ENCODE results near the gene SLC12A3. TPM values are rescaled to one million over a fixed set of nuclear protein-coding genes. Genes with fewer than 3 reads are reported as not detected.

SLC12A3 gene
- total RNA-seq, 1 donor from 2014 or later = not detected

DNA sequence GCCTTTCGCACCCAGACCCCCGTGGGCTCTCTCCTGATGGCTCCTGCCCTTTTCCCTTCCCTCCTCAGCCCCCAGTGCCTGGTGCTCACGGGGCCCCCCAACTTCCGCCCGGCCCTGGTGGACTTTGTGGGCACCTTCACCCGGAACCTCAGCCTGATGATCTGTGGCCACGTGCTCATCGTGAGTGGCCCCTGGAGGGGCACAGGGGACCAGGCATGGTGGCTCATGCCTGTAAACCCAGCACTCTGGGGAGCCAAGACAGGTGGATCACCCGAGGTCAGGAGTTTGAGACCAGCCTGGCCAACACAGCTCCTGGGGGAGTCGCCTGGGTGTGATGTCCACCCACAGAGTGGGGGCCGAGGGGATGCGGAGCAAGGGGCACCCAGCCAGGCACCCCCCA lies 21.3 kb downstream of the SLC12A3 start:
- no peak for DNase-seq (ENCODE audit: low spot score)

DNA sequence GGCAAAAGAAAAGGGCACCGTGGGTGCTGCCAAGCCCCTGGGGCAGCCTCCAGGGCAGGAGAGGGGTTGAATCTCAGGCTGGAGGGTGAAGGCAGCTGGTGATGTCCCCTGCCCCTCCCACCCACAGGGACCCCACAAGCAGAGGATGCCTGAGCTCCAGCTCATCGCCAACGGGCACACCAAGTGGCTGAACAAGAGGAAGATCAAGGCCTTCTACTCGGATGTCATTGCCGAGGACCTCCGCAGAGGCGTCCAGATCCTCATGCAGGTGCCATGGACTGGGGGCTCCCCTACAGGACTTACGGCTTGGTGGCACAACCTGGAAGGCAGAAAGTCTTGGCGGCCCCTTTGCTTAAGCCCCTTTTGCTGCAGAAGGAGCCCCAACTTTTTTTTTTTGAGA lies 21.8 kb downstream of the SLC12A3 start:
- no peak for DNase-seq (ENCODE audit: low spot score)

DNA sequence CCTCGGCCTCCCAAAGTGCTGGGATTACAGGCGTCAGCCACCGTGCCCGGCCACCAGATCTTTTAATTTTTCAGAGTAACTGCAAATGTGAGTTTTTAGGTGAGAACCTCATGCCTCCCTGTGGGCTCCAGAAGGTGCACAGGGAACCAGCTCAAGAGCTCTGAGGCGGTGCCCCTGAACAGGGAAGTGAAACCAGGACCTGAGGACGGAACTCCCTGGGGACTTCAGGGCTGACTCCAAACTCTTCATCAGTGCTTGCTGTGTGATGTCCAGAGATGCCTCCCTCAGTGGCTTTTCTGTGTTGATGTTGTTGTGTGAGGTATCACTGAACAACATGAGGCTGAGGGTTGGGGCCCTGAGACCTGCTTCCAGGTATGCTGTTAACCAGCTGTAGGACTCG lies 23.8 kb downstream of the SLC12A3 start:
- no peak for DNase-seq (ENCODE audit: low spot score)

DNA sequence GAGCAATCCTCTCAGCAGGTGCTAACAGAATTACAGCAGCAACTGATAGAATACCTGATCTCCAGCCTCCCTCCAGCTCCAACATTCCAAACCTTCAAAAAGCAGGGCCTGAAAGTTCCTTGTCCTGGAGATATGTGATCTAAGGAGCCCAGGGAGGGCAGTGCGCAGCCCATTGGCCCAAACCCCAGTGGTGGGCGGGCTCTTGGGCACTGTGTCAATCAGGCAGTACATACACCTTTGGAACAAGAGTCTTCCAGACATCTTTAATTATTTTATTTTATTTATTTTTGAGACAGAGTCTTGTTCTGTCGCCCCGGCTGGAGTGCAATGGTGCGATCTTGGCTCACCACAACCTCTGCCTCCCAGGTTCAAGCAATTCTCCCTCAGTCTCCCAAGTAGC lies 24.2 kb downstream of the SLC12A3 start:
- no peak for DNase-seq (ENCODE audit: low spot score)

DNA sequence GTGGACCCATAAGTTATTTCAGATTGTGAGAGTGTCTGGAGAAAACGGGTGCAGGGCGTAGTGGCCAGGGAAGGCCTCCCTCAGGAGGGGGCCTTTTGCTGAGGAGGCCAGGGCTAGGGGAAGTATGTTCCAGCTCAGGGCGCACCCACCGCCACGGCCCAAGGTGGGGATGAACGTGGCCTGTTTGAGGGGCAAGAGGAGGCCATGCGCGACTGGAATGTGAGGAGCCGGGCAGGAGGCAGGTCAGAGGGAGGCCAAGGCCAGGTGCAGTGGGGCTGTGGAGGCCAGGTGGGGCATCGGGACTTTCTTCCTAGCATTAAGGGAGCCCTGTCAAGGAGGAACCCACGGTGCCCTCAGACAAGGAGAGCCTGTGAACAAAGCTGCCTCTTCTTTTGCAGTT lies 26.7 kb downstream of the SLC12A3 start:
- DNase-seq (ENCODE audit: low spot score) = no peak

DNA sequence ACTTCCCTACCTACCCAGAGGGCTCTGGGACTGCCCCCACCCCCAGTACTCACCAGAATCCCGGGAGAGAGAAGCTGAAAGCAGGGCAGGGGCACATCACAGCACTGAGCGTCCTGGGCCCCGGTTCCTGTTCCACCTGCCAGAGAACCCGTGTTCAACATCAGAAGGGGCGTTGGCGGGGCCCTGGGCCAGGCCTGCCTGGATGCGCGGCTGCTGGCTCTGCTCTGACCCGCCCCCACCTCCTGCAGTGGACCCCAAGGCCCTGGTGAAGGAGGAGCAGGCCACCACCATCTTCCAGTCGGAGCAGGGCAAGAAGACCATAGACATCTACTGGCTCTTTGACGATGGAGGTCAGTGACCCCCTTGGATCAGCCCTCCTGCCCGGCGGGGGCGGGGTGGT lies 27.7 kb downstream of the SLC12A3 start:
- DNase-seq (ENCODE audit: low spot score) = no peak

DNA sequence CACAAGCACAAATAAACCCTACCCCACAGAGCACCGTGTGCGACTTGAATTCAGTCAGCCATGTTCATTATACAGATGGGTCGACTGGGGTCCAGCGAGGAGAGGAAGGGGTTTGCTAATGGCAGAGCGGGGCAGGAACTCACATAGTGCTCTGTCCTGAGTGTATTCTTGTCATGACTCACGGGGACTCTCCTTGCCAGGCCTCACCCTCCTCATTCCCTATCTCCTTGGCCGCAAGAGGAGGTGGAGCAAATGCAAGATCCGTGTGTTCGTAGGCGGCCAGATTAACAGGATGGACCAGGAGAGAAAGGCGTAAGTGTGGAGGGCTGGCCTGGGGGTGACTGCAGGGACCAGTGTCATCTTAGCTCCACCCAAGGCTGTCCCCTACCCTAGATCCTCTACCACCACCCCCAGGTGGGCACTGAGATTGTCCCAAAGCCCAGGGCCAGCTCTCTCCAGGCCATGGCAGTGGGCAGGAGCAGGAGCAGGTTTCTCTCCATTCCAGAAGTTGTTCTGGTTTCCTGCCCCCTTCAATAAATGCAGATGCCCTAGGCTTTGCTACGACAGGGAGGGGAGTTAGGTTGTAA lies 29.4 kb downstream of the SLC12A3 start:
- DNase-seq (ENCODE audit: low spot score) = no peak

DNA sequence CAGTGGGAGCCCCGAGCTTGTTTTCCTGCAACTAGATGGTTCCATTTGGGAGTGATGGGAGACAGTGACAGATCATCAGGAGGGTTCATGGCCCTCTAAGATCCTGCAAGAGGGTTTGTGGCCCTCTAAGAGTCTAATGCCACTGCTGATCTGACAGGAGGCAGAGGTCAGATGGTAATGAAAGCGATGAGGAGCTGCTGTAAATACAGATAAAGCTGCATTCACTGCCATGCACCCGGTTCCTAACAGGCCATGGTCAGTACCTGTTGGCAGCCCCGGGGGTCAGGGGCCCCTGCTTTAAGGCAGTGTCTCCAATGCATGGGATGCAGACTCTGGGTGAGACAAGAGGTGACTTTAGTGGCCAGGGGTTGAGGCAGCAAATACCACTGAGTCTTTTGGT lies 30.8 kb downstream of the SLC12A3 start:
- no peak for DNase-seq (ENCODE audit: low spot score)

DNA sequence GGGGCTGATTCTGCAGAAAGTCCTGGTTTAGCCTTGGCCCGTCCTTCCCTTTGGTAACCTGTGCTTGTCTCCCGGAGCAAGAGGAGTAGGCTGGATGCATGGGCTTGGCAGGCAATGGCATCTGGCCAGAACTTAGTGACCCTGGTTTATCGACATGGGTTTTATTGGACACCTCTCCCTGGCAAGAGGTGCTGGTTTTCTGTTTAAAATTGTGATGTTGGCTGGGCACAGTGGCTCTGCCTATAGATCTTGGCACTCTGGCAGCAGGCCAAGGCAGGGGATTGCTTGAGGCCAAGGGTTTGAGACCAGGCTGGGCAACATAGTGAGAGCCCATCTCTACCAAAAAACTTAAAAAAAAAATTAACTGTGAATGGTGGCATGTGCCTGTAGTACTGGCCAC lies 31.2 kb downstream of the SLC12A3 start:
- no peak for DNase-seq (ENCODE audit: low spot score)

DNA sequence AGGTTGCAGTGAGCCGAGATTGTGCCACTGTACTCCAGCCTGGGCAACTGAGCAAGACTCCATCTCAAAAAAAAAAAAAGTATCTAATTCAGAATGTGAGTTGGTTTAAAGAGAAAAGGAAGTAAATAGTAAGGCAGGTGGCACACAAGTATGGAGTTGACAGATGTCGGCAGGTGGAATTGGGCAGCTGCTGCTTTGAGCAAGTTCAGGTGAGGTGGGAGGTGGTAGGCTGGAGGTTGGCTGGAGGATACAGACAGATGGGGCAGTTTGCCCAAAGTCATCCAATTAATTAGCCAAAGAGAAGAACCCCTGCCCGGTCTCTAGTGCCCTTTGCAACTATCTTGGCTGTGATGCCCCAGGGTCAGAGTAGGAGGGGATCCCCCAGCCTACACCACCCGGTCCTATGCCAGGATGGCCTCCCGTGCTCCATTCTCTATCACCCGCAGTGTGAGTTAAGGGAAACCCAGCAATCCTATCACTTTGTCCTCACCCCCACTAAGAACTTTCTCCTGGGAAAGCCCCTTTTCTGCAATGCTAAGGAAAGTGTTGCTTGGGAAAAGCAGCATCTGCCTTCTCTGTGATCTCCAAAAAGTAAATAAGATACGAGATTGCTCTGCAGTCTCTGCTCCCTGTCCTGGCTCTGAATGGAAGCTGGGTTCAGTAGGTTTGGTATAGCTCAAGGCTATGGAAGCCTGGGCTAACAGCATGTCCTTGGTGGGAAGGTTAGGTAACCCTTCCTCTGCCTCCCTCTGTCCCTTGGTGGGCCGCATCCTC lies 32.2 kb downstream of the SLC12A3 start:
- DNase-seq (ENCODE audit: low spot score) = no peak

DNA sequence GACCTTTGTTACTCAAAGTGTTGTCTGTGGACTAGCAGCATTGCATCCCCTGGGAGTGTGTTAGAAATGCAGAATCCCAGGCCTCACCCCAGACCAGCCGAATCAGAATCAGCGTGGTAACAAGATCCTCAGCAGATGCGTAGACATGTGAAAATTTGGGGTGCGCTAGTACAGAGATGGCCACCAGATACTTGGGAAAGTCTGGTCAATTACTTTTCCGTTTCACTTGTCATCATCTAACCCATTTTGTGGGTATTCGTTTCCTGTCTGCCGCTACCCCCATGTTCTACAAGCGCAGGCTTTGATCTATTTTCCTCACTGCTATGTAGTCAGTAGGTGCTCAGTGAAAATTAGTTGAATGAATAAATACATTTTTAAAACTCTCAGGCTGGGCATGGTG lies 33.8 kb downstream of the SLC12A3 start:
- DNase-seq (ENCODE audit: low spot score) = no peak

DNA sequence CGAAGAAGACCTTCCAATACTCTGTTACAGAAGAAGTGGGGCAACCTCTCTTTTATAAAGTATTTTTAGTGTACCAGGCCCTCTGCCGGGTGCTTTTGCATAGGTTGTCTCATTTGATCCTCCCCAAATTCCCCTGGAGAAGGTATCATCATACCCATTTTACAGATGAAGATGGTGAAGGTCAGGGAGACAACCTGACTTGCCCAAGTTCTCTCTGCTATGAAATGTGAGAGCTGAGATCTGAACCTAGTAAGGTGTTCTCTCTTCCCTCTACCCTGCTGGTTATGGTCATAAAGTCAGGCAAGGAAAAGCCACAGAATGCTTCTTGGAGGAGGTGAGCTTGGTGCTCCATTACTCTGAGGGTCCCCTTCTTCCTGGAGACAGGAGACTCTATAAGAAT lies 38.9 kb downstream of the SLC12A3 start:
- DNase-seq (ENCODE audit: low spot score) = no peak

DNA sequence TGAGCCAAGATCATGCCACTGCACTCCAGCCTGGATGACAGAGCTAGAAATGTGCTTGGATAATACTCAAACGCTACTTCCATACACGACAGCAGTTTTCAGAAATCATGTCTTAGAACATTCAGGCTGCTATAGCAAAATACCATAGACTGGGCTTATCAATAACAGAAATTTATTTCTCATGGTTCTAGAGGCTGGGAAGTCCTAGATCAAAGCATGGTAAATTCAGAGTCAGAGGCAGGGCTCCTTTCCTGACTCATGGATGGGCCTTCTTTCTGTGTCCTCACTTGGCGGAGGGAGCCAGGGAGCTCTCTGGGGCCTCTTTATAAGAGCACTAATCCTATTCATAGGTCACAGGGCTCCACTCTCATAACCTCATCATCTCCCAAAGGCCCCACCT lies 42.4 kb downstream of the SLC12A3 start:
- no peak for DNase-seq (ENCODE audit: low spot score)

DNA sequence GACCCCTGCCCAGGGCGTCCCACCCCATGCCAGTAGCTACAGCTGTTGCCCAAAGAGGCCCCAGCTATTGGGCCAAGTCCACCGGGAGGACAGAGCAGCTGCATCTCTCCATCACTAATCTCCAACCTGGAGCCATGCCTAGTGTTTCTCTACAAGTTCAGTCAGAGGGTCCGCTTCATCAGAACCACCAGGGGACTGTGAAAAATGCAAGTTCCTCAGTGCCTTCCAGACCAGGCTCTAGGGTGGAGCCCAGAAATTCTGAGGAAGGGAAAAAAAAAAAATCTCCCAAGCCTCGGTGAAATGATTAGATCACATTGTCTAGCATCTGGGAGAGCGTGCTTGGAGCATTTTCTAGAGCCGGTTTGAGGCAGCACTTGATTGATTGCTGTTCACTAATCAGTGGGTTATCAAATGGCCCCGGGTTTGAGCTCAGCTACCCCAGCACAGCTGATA lies 44.5 kb downstream of the SLC12A3 start:
- no peak for DNase-seq (ENCODE audit: low spot score)

DNA sequence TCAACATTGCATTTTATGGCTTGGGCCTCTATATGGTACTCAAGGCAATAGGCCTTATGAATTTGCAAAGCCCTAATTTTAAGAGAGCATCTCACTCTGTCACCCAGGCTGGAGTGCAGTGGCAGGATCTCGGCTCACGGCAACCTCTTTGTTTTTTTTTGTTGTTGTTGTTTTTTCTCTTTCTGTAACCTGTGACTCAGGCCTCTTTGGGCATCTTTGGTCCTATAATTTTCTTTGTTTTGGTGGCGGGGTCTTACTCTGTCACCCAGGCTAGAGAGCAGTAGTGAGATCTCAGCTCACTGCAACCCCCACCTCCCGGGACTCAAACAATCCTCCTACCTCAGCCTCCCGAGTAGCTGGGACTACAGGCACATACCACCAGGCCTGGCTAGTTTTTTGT lies 45.1 kb downstream of the SLC12A3 start:
- no peak for DNase-seq (ENCODE audit: low spot score)

DNA sequence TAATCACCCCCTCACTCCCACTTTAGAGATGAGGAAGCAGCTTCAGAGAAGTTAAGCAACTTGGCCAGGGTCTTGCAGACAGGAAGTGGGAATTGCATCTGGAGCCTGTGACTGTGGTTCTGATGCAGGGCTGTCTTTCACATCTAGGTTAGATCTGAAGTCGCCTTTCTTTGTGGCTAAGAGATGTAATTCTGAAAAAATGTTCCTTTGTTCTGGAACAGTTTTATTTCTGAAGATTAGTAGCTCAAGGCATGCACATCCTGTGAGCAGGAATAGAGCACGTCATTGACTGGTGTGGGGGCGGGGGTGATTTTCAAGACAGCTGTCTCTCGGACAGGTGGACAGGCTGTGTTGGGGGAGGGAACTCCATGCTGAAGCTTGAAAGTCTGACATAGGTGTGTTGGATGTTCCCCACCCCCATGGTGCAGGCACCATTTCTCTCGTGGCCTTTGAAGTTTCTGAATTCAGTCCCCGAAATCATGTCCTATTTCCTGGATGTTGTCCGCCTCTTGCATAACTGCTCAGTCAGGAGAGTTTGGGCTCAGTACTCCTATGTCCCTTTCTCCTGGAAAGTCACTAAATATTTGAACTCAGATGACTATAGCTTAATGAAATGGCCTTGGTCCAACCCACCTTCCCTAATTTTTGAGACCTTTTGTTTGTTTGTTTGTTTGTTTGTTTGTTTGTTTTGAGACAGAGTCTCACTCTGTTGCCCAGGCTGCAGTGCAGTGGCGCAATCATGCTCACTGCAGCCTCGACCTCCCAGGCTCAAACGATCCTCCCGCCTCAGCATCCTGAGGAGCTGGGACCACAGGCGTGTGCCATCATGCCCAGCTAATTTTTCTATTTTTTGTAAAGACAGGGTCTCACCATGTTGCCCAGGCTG lies 45.9 kb downstream of the SLC12A3 start:
- DNase-seq (ENCODE audit: low spot score) = no peak

DNA sequence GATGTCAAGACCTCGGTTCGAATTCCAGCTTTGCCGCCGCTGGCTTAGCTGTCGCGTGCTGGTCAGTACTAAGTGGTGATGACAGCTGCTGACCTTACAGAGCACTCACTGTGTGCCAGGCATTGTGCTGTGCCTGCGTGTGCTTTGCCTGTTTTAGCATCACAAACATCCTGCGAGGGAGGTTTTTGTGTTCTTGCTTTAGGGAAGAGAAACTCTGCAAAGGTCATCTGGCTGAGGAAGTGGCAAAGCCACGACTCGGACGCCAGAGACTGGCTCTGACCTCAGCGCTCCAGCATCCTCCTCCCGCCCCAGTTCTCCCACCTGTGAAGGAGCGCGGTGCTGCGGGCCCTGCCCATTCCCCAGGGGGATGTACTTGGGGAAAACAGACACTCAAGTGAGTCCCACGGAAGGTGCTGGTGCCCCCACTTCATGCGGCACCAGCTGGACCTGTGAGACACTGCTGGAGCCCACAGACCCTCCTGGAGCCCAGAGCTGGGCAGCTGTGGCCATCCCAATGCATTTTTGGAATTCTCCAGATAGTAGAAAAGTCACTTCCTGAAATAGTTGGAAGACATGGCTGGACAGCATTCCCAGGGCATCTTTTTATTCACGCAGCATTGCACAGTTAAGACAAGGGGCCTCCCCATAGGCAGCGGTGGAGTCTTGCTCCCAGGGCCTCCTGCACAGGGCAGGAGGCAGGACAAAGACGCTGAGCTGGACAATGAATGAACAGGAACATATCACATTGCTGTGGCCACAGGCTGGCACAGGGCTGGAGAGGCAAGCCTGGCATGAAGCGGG lies 47.0 kb downstream of the SLC12A3 start:
- DNase-seq (ENCODE audit: low spot score) = no peak

DNA sequence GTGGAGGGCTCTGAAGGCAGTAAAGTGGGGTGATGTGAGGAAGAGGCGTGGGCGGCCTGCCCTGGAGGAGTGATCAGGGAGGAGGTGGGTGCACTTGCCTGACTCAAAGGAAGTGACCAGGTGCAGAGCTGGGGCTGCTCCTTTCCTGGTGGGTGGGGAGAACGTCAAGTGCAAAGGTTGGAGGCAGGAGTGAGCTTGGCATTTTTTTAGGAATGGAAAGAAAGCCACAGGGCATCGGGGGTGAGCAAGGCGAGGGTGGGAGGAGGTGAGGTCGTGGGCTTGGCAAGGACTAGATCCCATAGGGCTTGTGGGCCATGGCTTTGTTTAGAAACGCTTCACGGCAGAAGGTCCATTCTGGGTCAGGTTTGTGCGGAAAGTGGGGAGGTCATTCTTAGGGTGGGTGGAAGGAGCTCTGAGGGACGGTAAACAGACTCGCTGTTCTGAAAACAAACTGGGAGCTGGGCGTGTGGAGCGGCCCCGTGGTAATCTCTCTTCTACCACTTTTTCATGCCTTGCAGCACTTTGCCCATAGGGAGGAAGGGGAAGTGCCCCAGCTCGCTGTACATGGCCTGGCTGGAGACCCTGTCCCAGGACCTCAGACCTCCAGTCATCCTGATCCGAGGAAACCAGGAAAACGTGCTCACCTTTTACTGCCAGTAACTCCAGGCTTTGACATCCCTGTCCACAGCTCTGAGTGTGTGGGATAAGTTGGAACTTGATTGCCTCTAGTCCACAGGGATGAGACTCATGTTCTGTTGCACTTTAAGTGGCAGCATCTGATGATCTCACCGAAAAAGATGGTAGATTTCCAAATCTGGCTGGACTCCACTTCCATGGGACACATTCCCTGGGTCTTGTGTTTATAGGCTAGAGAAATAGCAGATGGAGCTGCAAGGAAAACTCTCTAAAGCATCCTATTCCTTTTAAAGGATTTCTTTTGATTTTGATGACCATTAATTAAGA lies 48.0 kb downstream of the SLC12A3 start:
- no peak for DNase-seq (ENCODE audit: low spot score)

DNA sequence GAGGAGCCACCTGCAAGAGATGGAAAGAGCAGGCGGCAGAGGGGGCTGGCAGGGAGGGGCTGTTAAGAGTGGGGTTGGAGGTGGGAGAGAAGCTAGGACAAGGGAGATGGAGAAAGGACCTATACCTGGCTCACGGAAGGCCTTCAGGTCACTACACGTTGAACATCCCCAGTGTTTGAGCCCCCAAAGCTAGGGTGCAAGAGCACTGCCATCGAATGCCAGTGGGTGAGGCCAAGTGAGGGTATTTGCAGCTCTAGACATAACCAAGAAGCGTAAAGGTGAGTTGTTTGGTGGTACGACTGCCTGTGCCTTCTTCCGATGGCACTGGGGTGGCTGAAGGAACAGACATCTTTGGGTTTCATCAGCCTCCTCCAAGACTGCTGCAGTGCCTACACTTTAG lies 49.9 kb downstream of the SLC12A3 start:
- DNase-seq (ENCODE audit: low spot score) = no peak

DNA sequence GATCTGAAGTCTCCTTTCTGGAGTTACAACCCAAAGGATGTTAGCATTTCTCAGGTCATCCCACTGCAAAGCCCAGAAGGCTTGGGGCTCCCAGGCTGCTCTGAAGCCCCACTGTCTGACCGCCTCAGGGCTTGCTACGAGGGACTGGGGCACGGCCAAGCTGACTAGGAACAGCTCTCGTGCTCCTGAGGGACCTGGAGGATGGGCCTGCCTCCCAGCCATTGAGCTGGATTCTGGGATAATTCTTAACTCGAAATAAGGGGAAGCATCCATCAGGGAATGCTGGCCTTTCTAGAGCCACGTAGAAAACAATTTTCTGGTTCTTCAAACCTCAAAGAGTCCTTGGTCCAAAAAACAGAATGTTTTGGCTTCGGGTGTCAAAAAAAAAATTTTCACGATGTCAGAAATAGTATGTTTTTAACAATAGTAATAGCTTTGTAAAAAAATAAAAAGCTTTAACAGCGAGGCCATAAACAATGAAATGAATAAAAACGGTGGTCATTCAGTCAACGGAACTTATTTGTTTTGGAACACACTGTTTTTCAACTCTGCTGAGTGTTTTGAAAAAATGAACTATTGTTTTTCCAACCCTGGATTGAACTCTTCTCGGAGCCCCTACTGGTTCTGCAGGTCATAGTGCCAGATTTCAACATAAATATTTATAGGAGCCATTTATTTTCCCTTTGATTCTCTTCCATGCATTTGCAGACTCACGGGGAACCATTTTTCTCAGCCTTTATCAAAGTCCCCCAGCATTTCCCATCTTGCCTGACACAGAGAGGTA lies 50.5 kb downstream of the SLC12A3 start:
- no peak for DNase-seq (ENCODE audit: low spot score)
